Fibroblast of skin of right biceps (primary cell): ENCODE data around the gene RNF113B.

ENCODE experiments used
- DNase-seq: peaks from one replicate; pipeline ENCODE4 v3.0.0-alpha.2; 2013

RNF113B gene

GRCh38 chr13:98203646-98204326, 26.7 kb upstream of the RNF113B start:
- peak; percentile 69 for DNase-seq

- no peak for DNase-seq
These were observed 24.9 kb upstream of the RNF113B start for GRCh38 chr13:98201984-98202383.

DNA sequence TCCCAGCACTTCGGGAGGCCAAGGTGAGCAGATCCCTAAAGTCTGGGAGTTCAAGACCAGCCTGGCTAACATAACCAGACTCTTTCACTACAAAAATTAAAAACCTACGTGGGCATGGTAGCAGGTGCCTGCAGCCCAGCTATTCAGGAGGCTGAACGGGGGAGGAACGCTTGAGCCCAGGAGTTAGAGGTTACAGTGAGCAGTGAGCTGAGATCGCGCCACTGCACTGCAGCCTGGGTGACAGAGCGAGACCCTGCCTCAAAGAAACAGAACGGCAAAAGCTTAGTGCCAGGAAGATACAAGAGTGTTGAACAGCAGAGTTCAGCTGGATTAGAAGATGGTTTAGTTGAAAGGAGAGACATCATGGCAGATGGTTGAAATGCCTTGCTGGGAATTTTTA, 24.1 kb upstream of the RNF113B start:
- DNase-seq, result no peak

GRCh38 chr13:98200211-98200878, 23.3 kb upstream of the RNF113B start:
- no peak for DNase-seq

DNA sequence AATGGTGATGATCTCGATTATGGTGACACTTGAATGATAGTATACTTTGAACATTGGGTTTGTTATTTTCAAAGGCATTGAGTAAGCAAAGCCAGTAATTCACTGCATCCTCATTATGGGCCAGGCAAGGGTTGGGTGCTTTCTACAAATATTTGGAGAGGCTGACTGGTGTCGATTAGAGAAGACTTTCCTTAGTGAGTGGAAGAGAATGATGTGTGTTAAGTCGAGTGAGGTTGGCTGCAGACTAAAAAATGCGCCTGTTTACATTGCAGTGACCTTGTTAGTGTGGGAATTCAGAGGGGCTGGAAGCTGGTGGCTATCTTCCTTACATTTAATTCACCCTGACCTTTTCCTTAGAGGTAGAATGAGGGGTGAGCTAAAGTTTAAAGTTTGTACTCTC, 22.4 kb upstream of the RNF113B start:
- DNase-seq, result no peak

GRCh38 chr13:98198683-98199082, 21.6 kb upstream of the RNF113B start:
- DNase-seq, result no peak

DNA sequence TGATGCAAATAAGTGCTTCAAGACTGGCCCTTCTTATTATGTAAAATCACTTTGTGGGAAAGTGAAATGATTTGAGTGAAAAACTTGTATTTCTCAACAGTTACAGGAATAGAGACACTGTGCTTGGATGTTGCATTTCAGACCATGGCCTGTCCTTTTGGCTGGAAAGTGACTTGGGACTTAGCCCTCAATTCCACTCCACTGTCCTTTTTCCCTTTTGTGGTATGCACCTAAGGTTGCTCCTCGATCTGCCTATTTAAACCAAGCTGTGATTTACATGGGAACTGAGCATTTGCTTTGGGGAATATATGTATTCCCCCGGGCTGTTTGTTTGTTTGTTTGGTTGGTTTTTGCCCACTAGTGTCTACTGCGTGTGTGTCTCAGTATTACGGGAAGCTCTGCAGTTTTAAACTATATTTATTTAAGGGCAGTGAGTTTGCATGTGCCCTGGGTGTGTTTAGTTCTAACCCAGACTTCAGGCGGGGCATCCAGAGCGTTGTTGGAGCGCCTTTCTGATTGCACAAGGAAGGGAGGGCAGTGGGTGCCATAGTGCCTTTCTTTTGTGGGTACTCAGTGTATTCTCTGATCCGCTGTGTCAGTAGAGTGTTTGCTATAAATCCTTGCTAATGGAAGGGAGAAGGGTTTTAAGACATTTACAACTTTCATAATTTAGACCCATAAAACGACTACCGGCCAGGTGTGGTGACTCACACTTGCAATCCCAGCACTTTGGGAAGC, 18.2 kb upstream of the RNF113B start:
- no peak for DNase-seq

DNA sequence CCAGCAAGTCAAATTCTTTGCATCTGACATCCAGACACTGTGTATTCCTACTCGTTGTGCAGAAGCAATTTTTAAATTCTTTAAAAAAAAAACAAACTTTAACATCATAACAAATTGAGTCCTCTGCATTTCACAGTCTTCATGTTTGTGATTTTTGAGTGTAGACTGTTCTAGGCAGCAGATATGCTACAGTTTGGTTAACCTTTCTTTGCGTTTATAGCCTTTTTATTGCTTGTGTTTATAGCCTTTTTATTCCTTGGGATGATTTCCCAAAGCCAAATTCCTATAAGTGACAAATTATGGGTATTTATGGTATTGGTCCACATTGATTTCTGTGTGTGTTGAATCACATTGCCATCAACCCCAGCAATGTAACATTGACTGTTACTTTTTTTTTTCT, 14.9 kb upstream of the RNF113B start:
- no peak for DNase-seq

- DNase-seq, result no peak
These were observed 13.9 kb upstream of the RNF113B start for GRCh38 chr13:98190889-98191444.

GRCh38 chr13:98189841-98190505, 12.9 kb upstream of the RNF113B start:
- DNase-seq, result no peak

- DNase-seq, result no peak
These were observed 11.6 kb upstream of the RNF113B start for GRCh38 chr13:98188544-98189166.

DNA sequence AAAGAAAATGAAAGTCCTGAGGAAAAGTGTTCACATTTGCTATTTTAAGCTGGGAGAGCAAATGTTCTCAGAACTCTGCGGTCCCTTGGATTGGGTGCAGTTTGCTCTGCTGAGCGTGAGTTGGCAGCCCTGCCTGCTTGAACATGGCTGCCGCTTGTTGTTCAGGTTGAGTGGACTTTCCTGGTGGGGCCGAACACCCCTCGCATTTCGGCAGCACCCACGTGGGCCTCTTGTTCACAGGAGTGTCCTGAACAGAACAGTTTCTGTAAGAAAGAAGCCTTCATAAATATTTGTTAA, 10.8 kb upstream of the RNF113B start:
- DNase-seq, result no peak

DNA sequence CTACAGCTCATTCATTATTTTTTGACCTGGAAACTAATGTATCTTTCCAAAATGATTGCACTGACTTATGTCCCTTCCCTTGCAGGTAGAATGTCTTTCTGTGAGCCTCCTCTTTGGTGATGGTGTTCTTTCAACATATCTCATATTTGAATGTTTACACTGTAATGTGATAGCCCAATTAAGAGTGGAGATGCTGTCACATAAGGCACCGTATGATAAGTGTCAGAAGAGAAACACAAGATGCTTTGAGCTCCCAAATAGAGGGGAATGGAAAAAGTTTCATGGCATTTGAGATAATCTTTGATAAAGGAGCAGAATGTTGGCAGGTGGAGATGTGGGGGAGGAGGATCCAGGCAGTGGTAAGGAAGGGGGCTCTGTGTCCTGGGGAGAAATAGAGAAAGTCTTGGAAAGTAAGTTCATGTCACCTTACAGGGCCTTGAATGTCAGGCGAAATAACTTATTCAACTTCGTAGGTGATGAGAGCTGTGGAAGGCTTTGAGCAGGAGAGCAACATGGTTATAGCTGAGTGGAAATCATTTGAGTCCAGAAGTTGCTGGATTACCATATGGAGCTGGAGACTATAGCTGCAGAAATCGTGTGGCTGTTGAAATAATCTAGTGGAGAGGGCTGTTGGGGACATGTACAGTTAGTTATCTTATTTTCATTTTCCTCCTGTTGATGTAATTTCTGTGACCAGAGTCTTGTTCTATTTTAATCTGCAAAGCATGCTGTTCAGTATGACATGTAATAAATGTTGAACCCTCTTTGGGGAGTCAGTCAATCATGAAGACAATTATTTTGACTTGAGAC, 10.3 kb upstream of the RNF113B start:
- DNase-seq, result no peak

DNA sequence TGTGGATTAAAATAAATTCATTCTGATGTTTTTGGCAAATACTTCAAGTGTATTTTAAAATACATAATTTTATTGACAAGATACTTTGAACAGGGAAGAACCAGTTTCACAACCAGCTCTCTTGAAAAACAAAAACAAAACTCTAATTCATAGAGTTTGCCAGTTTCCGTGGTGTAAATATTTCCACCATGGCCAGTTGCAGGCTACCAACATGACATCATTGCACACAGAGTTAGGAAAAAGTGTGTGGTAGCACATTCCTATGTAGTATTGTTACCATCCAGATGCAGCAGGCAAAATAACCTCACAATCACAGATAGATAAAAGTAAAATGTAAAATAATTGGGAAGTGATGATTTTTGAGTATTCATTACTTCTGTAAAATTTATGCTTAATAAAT, 7.7 kb upstream of the RNF113B start:
- peak; percentile 37 for DNase-seq

DNA sequence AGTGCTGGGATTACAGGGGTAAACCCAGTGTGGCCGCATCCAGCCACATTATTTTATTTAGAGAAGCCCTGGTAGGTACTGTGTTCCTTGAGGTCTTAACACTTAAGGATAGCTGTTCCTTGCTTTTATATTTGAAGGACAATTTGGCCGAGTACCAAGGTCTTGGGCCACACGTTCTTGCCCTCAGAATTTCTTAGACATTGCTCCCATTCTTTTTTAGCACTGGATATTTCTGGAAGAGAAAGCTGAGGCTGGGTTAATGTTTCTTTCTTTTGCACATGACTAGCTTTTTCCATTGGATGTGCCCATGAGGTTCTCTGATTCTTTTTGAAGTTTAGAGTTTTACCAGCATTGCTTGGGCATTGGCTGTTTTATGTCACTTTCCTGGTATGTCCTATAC, 5.5 kb upstream of the RNF113B start:
- DNase-seq, result no peak

DNA sequence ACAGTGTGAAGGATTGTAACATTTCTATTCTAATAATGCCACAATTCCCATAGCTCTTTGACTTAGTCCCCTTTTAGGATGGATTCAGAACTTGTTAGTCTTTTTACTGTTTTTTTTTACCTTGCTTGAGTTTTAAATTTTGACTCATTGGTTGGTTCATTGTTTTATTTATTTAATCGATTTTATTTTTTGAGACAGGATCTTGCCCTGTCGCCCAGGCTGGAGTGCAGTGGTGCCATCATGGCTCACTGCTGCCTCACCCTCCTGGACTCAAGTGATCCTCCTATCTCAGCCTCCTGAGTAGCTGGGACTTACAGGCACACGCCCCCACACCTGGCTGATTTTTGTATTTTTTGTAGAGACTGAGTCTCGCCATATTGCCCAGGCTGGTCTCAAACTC, 5.1 kb upstream of the RNF113B start:
- DNase-seq, result no peak

GRCh38 chr13:98181111-98181815, 4.2 kb upstream of the RNF113B start:
- DNase-seq, result no peak

- DNase-seq, result no peak
These were observed 3.0 kb upstream of the RNF113B start for GRCh38 chr13:98180092-98180491.

DNA sequence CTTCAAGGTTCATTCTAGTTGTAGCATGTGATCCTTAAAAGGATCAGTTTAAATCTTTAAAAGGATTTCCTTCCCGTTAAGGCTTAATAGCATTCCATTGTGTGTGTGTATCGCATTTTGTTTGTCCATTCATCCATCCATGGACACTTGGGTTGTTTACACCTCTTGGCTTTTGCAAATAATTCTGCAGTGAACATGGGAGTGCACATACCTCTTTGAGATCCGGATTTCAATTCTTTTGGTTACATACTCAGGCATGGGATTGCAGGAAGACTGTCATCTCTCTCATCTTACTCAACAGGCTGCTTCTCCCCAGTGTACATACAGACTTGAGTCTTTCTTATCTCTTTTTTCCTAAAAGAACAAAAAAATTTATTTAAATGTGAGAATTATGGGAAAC, 1.2 kb downstream of the RNF113B start:
- no peak for DNase-seq

GRCh38 chr13:98175043-98175442, 2.0 kb downstream of the RNF113B start:
- DNase-seq, result peak; percentile 36

GRCh38 chr13:98174307-98174706, 2.8 kb downstream of the RNF113B start:
- no peak for DNase-seq
